ENCODE data around the gene IRF5.
A peak's percentile ranks its signal among the peaks of the same experiment; 100 is the strongest.

IRF5 gene

DNA sequence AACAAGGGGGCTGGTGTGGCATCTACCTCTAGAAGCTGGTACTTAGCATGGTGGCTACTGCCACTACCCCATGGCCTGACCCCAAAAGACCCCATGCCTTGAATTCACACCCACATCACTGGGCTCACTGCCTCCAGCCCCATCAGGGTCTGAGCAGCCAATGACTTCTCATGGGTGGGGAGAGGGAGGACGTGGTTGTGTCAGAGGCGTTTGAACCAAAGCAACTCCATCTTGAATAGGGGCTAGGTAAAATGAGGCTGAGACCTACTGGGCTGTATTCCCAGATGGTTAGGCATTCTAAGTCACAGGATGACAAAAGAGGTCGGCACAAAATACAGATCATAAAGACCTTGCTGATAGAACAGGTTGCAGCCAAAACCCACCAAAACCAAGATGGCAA, 42.4 kb upstream of the IRF5 start:
- Histone ChIP-seq H3K27me3 (peaks cover 0 to 24% of the 10 kb centered on the region in 2 donors), H3K4me1 (peaks cover 0 to 6% (median 2%) of the 10 kb centered on the region in 4 donors), H3K4me3 (no peak overlapping the region)

DNA sequence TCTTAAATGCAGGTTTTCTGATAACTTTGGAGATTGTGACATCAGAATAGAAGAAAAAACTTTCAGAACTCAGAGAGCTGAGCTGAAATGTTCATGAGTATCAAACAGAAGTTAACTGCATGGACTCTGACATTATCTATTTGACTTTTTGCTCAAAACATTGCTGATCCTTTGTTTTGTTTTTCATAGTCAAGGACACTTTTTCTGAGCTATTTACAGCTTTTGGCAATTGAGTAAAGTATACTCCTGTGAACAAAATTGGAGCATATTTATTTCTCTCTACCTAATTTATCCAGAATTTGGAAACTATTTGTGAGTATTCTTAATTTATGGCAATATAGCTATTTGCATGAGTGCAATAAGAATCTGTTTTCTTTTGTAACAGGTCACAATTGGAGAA, 38.3 kb upstream of the IRF5 start:
- no peak overlapping the region for H3K4me3 ChIP-seq

More for the DNA sequence above, 42.4 kb upstream of the IRF5 start:
- DNase-seq: no peak
- intact Hi-C loops (cut with DNase I; ENCODE audit: low total_unique reads): no loop called here
- Histone ChIP-seq H3K27ac (no peak overlapping the region), H3K9me3 (no peaks in the 10 kb centered on the region), H3K36me3 (no peaks in the 10 kb centered on the region)
- no peak for TF ChIP-seq CTCF (IDR thresholded peaks at IDR 0.05)

GRCh38 chr7:128900237-128900636, 37.5 kb upstream of the IRF5 start:
- intact Hi-C loops (cut with DNase I; ENCODE audit: low total_unique reads): loop anchor here (10.0 kb wide), 1 partner anchor 195 kb away; no protein-coding TSS in a partner anchor
- no peaks in the 10 kb centered on the region for H3K4me1 ChIP-seq
- no peak overlapping the region for H3K4me3 ChIP-seq
- peaks cover 0 to 11% of the 10 kb centered on the region in 2 donors for H3K27me3 ChIP-seq
- no peak for DNase-seq
- TF ChIP-seq CTCF (IDR thresholded peaks at IDR 0.05): no peak
- no peaks in the 10 kb centered on the region for H3K36me3 ChIP-seq
- no peaks in the 10 kb centered on the region for H3K9me3 ChIP-seq
- no peak overlapping the region for H3K27ac ChIP-seq

More for the DNA sequence above, 38.3 kb upstream of the IRF5 start:
- H3K9me3 ChIP-seq: no peaks in the 10 kb centered on the region
- no peak overlapping the region for H3K27ac ChIP-seq
- intact Hi-C loops (cut with DNase I; ENCODE audit: low total_unique reads): no loop called here
- no peak for DNase-seq
- H3K4me1 ChIP-seq: no peaks in the 10 kb centered on the region
- peaks cover 0 to 9% of the 10 kb centered on the region in 2 donors for H3K27me3 ChIP-seq
- H3K36me3 ChIP-seq: no peaks in the 10 kb centered on the region
- no peak for TF ChIP-seq CTCF (IDR thresholded peaks at IDR 0.05)

- Histone ChIP-seq H3K9me3 (no peaks in the 10 kb centered on the region), H3K36me3 (no peaks in the 10 kb centered on the region), H3K4me1 (no peaks in the 10 kb centered on the region), H3K4me3 (no peak overlapping the region), H3K27ac (no peak overlapping the region), H3K27me3 (peaks cover 0 to 29% of the 10 kb centered on the region in 2 donors)
- intact Hi-C loops (cut with DNase I; ENCODE audit: low total_unique reads): loop anchor here (10.0 kb wide), 1 partner anchor 192 kb away; no protein-coding TSS in a partner anchor
- no peak for TF ChIP-seq CTCF (IDR thresholded peaks at IDR 0.05)
- peak; percentile 7 to 20 for DNase-seq
Measured at GRCh38 chr7:128902761-128903585, 34.8 kb upstream of the IRF5 start.

GRCh38 chr7:128903621-128904361, 33.9 kb upstream of the IRF5 start:
- Histone ChIP-seq H3K4me1 (no peaks in the 10 kb centered on the region), H3K36me3 (no peaks in the 10 kb centered on the region), H3K27me3 (peaks cover 0 to 35% of the 10 kb centered on the region in 2 donors), H3K4me3 (no peak overlapping the region), H3K27ac (no peak overlapping the region), H3K9me3 (no peaks in the 10 kb centered on the region)
- no peak for TF ChIP-seq CTCF (IDR thresholded peaks at IDR 0.05)
- DNase-seq: peak; percentile 15 to 57
- intact Hi-C loops (cut with DNase I; ENCODE audit: low total_unique reads): loop anchor here (10.0 kb wide), 1 partner anchor 191 kb away; no protein-coding TSS in a partner anchor

Data from tibial artery (tissue), 4 donors.